ENCODE results near the gene SERINC5.

Gene SERINC5

GRCh38 chr5:80082281-80082680 lies 173.6 kb downstream of the SERINC5 start:
- TF ChIP-seq, protein P1, sequence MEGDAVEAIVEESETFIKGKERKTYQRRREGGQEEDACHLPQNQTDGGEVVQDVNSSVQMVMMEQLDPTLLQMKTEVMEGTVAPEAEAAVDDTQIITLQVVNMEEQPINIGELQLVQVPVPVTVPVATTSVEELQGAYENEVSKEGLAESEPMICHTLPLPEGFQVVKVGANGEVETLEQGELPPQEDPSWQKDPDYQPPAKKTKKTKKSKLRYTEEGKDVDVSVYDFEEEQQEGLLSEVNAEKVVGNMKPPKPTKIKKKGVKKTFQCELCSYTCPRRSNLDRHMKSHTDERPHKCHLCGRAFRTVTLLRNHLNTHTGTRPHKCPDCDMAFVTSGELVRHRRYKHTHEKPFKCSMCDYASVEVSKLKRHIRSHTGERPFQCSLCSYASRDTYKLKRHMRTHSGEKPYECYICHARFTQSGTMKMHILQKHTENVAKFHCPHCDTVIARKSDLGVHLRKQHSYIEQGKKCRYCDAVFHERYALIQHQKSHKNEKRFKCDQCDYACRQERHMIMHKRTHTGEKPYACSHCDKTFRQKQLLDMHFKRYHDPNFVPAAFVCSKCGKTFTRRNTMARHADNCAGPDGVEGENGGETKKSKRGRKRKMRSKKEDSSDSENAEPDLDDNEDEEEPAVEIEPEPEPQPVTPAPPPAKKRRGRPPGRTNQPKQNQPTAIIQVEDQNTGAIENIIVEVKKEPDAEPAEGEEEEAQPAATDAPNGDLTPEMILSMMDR (IDR thresholded peaks at IDR 0.05; ENCODE audit: low read depth, low read length, missing control alignments): no peak
- no peak for DNase-seq (ENCODE audit: low read depth)
- in situ Hi-C loops (cut with HindIII; ENCODE audit: low sequenced_read_pairs): no loop called here
- no peak overlapping the region for H3K4me3 ChIP-seq (ENCODE audit: low read depth, low read length)

GRCh38 chr5:80078921-80079320 lies 176.9 kb downstream of the SERINC5 start:
- TF ChIP-seq, protein P1 (IDR thresholded peaks at IDR 0.05; ENCODE audit: low read depth, low read length, missing control alignments): no peak
- in situ Hi-C loops (cut with HindIII; ENCODE audit: low sequenced_read_pairs): no loop called here
- H3K4me3 ChIP-seq (ENCODE audit: low read depth, low read length): no peak overlapping the region
- no peak for DNase-seq (ENCODE audit: low read depth)

DNA sequence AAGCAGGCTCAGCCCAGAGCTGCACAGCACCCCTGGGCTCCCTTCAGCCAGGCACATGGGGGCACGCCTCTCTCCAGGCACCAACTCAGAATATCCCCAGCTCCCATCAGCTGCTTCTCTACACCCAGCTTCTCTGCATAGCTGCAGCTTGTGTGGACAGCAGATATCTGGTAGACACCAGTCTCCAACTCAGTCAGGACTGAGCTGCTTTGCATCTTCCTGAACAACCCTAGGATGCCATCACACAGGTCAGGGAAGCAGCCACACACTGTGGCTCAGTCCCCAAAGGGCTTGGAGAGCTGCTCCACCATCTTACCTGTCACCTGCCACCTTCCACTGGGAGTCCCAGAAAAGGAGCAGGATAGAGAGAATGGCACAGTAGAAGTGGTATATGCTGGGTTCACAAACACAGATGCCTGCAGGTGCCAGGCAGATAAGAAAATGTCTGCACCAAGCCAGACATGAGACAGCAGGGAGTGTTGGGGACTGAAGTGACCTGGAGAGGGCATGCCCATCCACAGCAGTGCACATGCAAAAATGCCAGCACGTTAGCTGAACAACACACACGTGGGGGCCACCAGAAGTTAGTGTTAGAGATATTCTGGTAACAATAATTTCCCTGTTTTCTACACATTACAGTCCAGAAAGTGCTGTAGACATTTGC lies 178.7 kb downstream of the SERINC5 start:
- DNase-seq (ENCODE audit: low read depth): no peak
- TF ChIP-seq, protein P1 (IDR thresholded peaks at IDR 0.05; ENCODE audit: low read depth, low read length, missing control alignments): no peak
- in situ Hi-C loops (cut with HindIII; ENCODE audit: low sequenced_read_pairs): no loop called here
- H3K4me3 ChIP-seq (ENCODE audit: low read depth, low read length): no peak overlapping the region

- in situ Hi-C loops (cut with HindIII; ENCODE audit: low sequenced_read_pairs): no loop called here
- DNase-seq (ENCODE audit: low read depth): no peak
- TF ChIP-seq, protein P1 (IDR thresholded peaks at IDR 0.05; ENCODE audit: low read depth, low read length, missing control alignments): no peak
- no peak overlapping the region for H3K4me3 ChIP-seq (ENCODE audit: low read depth, low read length)
These were observed 179.5 kb downstream of the SERINC5 start for GRCh38 chr5:80076131-80077050.

GRCh38 chr5:80072103-80073073 lies 183.5 kb downstream of the SERINC5 start:
- TF ChIP-seq, protein P1 (IDR thresholded peaks at IDR 0.05; ENCODE audit: low read depth, low read length, missing control alignments): no peak
- no peak for DNase-seq (ENCODE audit: low read depth)
- no peak overlapping the region for H3K4me3 ChIP-seq (ENCODE audit: low read depth, low read length)
- in situ Hi-C loops (cut with HindIII; ENCODE audit: low sequenced_read_pairs): no loop called here

DNA sequence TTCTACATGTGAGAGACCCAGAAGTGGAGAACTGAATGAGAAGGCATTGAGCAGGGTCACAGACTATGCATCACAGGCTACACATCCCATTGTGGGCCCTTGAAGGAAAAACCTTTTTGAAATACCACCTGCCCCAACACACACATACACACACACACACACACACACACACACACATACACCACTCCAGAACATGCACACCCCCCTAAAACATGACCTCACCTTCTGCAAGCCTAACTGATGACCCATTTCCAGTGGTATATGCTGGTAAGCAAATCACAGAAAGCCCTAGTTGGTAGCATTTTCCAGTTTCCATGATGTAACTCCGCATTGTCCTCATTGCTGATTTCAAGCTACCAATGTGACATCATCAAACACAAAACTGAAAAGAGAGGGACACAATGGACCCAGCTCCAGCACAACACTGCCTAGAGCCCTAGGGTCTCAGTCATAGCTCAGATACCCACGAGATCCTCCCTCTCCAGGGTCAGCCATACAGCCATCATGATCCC lies 184.3 kb downstream of the SERINC5 start:
- in situ Hi-C loops (cut with HindIII; ENCODE audit: low sequenced_read_pairs): no loop called here
- TF ChIP-seq, protein P1 (IDR thresholded peaks at IDR 0.05; ENCODE audit: low read depth, low read length, missing control alignments): no peak
- no peak for DNase-seq (ENCODE audit: low read depth)
- H3K4me3 ChIP-seq (ENCODE audit: low read depth, low read length): no peak overlapping the region

Data from astrocyte of the cerebellum (primary cell).